HT-29 (cell line): ENCODE data around the gene ZAR1L. TPM values are rescaled to one million over a fixed set of nuclear protein-coding genes. Genes with fewer than 3 reads are reported as not detected.

Experiments used
- DNase-seq: peaks from one replicate; pipeline ENCODE4 v3.0.0-alpha.2; 2015; ENCODE audit warnings: low spot score
- total RNA-seq: library from RNA; depleted of rRNA; stranded (reverse); fragments of >200 nt; shearing (Covaris generic); gene quantifications from 2 replicates; pipeline ENCODE4 v1.2.3, GENCODE V29; 2014

ZAR1L gene
- total RNA-seq, 1 experiment from 2014 or later: 0.10 TPM

- no peak for DNase-seq
Observed at GRCh38 chr13:32302461-32302860, 12.7 kb downstream of the ZAR1L start.

DNA sequence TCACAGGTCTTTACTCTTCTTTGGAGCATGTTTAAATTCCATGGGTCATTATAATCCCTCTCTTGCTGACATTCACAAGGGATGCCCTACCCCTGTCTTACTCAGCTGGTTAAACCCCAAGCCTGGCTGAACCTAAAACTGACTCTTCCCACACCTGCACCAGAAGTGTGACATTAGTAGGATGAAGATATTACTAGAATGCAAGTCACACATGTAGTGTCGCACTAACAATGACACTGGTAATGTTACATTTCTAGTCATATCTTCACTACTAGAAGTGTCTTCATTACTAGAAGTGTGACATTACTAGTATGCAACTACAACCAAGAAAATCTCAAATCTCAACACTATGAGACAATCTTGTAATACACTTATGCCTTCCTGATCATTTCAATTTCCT lies 14.2 kb downstream of the ZAR1L start:
- DNase-seq: no peak

DNA sequence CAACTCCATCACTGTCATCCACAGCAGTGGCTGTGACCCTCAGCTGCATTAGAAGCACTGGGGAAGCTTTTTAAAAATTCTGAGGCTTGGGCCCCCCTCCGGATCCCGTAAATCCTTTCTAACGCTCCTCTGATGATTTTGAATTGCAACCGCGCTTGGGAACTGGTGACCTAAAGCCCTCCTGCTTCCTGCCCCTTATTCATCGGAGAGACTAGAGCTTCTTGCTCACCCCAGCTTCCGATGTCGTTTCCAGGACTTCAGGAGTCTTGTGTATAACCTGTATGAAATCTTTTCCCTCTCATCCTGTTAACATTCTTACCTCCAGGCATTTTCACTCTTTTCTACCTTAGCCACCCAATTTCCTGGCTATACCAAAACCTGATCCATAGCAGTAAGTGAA lies 14.8 kb downstream of the ZAR1L start:
- no peak for DNase-seq

DNA sequence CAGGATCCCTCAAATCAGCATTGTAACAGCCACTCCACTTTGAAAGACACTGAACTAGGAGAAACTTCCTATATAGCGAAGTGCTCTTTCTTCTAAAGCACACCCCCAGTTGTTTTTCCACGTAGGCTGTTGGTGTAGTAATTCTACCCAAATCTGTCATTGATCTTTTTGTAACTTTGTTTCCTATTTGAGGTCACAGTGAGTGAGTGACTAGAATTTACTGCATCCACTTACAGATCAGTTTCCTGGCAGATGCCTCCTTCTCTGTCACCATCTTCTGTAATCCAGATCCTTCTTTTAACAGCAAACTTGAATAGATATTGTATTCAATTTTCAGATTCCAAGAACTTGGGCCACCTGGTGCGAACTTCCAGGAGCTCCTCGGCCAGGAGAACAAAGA lies 15.3 kb downstream of the ZAR1L start:
- no peak for DNase-seq

DNA sequence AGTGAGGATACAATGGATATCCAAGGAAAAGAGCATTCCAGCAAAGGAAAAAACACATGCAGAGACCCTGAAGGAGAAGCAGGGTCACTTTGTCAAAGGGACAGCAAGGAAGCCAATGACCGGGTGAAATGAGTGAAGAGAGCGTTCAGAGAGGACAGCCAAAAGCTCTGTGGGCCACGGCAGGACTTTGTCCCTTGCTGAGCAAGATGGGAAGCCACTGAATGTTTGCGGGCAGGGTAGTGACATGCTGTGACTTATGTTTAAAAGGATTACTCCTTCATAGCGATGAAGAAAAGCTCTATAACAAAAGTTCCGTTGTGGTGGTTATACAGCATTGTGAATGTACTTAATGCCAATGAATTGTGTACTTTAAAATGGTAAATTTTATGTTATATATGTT lies 16.5 kb downstream of the ZAR1L start:
- DNase-seq: no peak

GRCh38 chr13:32297206-32297605 lies 18.0 kb downstream of the ZAR1L start:
- DNase-seq: no peak

DNA sequence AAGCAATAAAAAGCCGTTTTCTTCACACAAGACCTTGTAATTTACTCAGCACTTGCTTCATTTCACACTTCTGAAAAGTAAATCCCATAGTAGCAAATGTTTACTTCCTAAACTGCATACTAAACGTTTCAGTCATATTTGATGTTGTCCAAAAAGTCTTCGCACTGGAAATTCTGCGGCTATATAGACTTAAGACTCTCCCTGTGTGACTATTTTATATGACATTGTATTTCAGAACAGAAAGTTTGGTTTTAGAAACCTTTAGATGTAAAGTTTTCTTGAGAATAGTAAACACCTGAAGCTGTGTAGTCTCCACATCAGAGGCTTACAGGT lies 29.6 kb downstream of the ZAR1L start:
- DNase-seq: no peak

- peak; percentile 91 for DNase-seq
Observed at GRCh38 chr13:32284927-32285632, 30.1 kb downstream of the ZAR1L start.

GRCh38 chr13:32282096-32282711 lies 33.0 kb downstream of the ZAR1L start:
- DNase-seq: no peak

DNA sequence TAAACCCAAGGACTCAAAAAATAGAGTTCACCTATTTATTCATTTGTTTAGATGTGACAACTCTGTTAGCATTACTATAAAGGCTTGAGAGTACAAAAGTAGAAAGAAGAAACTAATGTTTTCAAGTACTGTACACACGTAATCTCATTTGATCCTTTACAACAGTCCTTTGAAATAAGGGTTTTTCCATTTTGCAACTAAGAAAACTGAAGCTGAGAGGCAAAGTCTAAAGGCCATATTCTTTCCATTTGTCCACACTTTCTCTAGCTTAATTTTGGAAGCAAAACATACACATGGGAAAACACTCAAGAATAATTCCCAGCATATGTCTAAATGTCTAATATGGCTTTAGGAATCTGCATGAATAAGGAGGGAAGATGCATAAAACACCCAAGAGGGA lies 34.1 kb downstream of the ZAR1L start:
- DNase-seq: no peak

- no peak for DNase-seq
Observed at GRCh38 chr13:32278426-32278825, 36.7 kb downstream of the ZAR1L start.

DNA sequence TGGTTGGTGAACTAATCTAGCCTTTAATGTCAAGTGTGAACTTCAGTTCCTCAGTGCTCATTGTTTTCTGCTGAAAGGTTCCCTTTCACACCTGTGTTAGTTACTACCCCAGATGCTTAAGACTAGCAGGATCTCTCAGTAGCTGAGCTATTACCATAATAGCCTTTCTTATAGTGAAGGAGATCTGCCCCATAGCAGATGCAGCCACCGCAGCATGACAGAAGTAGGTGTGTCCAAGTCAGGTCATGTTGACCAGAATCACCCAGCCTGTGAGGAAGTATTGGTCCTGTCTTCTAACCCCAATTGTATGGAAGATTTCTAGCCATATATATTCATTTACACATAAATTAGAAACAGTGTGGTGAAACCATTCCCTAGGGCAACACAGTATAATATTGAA lies 37.3 kb downstream of the ZAR1L start:
- peak; percentile 47 for DNase-seq

- no peak for DNase-seq
Observed at GRCh38 chr13:32272021-32272683, 43.0 kb downstream of the ZAR1L start.

DNA sequence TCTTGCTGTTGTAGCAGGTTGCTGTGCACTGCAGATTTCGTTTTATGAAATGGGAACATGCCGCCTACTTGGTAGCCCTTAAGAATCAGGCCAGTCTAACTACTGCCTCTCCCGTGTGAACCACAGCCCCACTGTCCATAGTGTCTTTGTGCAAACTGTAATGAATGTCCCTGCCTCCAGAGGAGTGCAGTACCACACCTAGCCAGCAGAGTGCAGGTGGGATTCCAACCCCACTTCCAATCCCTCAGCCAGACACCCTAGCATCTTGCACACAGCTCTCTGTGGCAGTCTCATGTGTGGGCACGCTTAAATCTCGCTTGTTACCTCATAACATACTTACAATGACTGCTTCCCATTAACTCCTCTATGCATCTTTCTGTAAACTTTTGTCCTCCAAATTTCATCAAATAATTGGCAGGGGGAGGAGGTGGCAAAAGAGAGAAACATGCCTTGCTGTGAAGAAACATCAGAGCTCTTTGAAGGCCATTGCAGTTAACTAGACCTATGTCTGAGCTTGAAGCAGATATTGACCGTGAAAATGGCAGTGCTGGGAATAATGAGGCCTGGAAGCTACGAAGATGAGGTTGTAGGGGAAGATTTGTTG lies 47.2 kb downstream of the ZAR1L start:
- peak; percentile 96 for DNase-seq

DNA sequence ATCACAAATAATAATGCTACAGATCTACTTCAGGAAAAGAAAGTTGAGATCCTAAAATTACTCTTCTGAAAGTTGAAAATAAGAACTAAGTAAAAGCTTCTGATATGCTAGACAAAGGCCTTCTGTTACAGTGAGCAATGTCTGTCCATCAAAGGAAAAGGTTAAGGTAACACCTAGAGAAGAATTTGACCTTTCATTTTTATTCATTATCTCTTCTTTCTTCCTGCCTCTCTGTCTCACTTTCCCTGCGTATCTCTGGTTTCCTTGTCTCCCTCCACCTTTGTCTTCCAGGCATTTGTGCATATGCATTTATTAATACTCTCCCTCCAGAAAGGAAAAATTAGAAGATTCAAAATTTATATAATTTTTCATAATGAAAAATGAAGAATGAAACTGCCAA lies 49.0 kb downstream of the ZAR1L start:
- DNase-seq: no peak

- DNase-seq: no peak
Observed at GRCh38 chr13:32265726-32266125, 49.4 kb downstream of the ZAR1L start.

DNA sequence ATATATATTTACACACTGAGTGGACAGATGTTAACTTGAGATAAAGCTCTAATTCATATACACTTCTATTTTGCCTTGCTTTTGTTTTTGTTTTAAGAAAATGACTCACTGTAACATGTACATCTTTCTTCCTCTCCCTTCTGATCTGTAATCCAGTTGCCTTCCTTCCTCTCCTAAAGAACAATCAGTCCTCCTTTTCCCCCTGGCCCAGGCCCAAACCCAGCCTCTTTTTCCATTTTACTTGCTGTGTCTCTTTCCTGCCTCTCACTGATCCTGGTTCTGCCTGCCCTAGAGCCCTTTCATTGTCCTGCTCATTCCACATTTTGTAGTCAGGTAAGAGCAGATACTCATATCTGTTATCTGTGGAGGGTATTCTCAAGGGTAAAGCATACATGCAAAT lies 50.8 kb downstream of the ZAR1L start:
- no peak for DNase-seq

- no peak for DNase-seq
Observed at GRCh38 chr13:32262619-32263018, 52.5 kb downstream of the ZAR1L start.

DNA sequence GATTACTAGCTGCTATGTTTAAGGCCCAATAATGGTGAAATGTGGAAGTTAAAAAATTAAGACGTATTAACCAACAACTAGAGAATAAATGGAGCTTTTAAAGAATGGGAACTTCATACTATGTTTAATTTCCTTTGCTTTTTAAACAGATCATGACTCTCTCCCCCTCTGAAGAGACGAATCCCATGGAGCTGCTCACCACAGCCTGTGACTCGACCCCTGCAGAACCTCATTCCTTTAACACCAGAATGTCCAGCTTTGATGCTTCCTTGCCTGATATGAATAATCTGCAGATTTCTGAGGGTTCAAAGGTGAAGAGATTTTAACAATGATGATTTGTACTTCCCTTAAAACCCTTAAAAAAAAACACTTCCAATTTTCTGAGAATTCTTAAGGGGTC lies 53.0 kb downstream of the ZAR1L start:
- DNase-seq: no peak

GRCh38 chr13:32261567-32261966 lies 53.6 kb downstream of the ZAR1L start:
- peak; percentile 25 for DNase-seq

DNA sequence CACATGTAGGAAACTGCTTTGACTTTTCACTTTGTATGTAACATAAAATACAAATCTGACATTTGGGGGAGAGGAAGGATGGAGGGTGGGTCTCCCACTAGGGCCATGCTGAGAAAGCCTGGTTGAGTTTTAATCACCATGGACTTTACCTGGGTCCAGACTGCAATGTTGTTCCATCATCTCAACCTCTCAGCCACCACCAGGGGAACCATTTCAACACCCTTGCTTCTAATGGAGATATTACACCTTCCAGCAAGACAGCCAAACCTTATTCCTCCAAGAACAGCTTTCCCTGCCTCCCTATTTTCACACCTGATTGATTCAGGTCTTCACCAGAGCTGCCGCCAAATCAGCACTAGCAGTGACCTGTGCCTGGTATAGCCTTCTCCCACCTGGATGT lies 56.0 kb downstream of the ZAR1L start:
- DNase-seq: peak; percentile 44

- no peak for DNase-seq
Observed at GRCh38 chr13:32257649-32258048, 57.5 kb downstream of the ZAR1L start.

GRCh38 chr13:32256243-32256642 lies 58.9 kb downstream of the ZAR1L start:
- DNase-seq: no peak
